LNCAP (cell line): ENCODE data around the gene FBN3.

Experiments
- CTCF ChIP-seq: fragments of 450-650 bp; IDR thresholded peaks from 2 replicates; pipeline ENCODE4 v1.5.1; 2017; ENCODE audit warnings: mild to moderate bottlenecking

FBN3 gene

GRCh38 chr19:8097198-8097597 lies 52.2 kb downstream of the FBN3 start:
- no peak for TF ChIP-seq CTCF

GRCh38 chr19:8096071-8096470 lies 53.3 kb downstream of the FBN3 start:
- TF ChIP-seq CTCF = no peak

- TF ChIP-seq CTCF = no peak
Observed at GRCh38 chr19:8095354-8095886, 54.0 kb downstream of the FBN3 start.

DNA sequence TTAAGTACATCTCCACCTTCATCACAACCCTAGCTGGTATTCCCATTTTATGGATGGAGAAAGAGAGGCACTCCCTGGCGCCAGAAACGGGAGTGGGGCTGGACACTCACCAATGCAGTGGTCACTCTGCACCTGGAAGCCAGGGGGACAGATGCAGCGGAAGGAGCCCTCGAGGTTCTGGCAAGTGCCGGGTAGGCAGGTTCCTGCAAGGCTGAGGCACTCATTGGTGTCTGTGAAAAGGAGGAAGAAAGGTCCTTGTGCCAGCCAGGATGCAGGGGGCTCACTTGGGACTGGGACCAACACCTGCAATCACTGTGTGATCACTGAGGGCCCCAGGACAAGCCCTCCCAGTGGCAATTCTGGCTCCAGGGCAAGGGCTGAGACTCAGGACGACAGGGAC lies 55.1 kb downstream of the FBN3 start:
- TF ChIP-seq CTCF = no peak

DNA sequence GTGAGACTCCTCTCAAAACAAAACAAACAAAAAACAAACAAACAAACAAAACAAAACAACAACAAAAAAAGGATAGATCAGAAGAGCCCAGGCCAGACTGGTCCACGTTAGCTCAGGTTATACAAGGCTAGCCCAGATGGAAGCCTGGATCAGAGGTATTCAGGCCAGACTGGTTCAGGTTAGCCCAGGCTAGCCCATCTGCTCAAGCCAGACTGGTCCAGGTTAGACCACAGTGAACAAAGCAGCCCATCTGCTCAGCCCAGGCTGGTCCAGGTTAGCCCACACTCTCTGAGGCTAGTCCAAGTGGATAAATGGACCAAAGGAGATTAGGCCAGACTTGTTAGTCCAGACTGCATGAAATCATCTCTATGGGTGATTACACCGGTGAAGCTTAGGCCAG lies 55.7 kb downstream of the FBN3 start:
- no peak for TF ChIP-seq CTCF

- TF ChIP-seq CTCF = no peak
Observed at GRCh38 chr19:8090950-8091349, 58.4 kb downstream of the FBN3 start.

GRCh38 chr19:8089664-8090601 lies 59.5 kb downstream of the FBN3 start:
- TF ChIP-seq CTCF = no peak
